Measurements from ENCODE around the gene CHAF1B.

- TF ChIP-seq XRCC5 (IDR thresholded peaks at IDR 0.05; ENCODE audit: low read depth, low read length) (no peak), CBFA2T3 (IDR thresholded peaks at IDR 0.05) (no peak), POLR2A (conservative IDR thresholded peaks at IDR 0.05) (no peak), SRF (CRISPR knock-in tag; IDR thresholded peaks at IDR 0.05) (no peak), TAF9B (IDR thresholded peaks at IDR 0.05; ENCODE audit: partially characterized antibody) (no peak), ZBTB8A (IDR thresholded peaks at IDR 0.05; ENCODE audit: partially characterized antibody) (no peak), RBM14 (IDR thresholded peaks at IDR 0.05; ENCODE audit: borderline replicate concordance, insufficient read depth, low read depth, low read length) (no peak), ZNF354B (CRISPR knock-in tag; IDR thresholded peaks at IDR 0.05) (no peak), NONO (IDR thresholded peaks at IDR 0.05; ENCODE audit: low read depth in 2 of 2, low read length in 1 of 2) (no peak), NR2C2 (CRISPR knock-in tag; IDR thresholded peaks at IDR 0.05) (no peak), NR2C2 (tag; IDR thresholded peaks at IDR 0.05) (no peak), BRCA1 (IDR thresholded peaks at IDR 0.05) (no peak), BRCA1 (CRISPR knock-in tag; IDR thresholded peaks at IDR 0.05) (no peak)
Observed at GRCh38 chr21:36461918-36462486, 76.8 kb downstream of the CHAF1B start.
